Putamen (tissue), 1 donor: ENCODE results near the gene BRD3OS.
"Not testable (repeated sequence)": the region's sequence is repeated elsewhere in the genome, so short reads cannot be mapped to it uniquely, and the experiment has no call there.

ENCODE experiments used
- DNase-seq: peaks from one replicate; pipeline ENCODE4 v3.0.0-alpha.2; 2016; ENCODE audit warnings: low spot score

The BRD3OS gene

DNA sequence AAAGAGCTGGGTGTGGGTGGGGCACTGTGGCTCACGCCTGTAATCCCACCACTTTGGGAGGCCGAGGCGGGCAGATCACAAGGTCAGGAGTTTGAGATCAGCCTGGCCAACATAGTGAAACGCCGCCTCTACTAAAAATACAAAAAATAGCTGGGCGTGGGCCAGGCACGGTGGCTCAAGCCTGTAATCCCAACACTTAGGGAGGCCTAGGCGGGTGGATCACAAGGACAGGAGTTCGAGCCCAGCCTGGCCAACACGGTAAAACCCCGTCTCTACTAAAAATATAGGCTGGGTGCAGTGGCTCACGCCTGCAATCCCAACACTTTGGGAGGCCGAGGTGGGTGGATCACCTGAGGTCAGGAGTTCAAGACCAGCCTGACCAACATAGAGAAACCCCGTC lies 36.5 kb upstream of the BRD3OS start:
- DNase-seq = not testable (repeated sequence)

DNA sequence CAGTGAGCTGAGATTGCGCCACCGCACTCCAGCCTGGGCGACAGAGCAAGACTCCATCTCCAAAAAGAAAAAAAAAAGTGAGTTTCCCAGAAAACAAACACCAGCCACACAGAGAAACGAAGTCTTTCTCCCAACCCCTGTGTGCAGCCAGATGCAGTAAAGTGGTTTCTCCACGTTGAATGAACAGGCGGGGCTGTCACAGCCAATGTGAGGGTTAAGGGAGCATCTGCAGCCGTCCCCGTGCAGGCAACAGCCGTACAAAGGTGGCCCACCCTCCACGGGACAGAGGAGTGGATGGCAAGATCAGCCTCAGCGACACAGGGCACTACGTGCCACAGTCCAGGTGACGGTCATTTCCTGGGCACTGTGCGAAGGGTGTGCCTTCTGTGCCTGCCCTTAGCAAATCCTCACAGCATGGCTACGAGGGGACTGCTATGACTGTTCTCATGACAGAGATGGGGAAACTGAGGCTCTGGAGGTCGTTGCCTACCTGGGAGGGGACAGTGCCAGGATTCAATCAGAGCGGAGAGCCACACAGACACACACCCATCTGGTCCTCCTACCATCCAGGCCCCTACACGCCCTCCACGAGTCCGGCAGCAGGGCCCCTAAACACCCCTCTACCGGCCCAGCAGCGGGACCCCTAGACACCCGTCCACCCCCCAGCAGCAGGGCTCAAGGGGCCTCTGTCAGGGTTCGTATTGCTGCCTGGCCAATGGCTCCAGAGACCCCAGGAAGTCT lies 35.5 kb upstream of the BRD3OS start:
- no peak for DNase-seq

DNA sequence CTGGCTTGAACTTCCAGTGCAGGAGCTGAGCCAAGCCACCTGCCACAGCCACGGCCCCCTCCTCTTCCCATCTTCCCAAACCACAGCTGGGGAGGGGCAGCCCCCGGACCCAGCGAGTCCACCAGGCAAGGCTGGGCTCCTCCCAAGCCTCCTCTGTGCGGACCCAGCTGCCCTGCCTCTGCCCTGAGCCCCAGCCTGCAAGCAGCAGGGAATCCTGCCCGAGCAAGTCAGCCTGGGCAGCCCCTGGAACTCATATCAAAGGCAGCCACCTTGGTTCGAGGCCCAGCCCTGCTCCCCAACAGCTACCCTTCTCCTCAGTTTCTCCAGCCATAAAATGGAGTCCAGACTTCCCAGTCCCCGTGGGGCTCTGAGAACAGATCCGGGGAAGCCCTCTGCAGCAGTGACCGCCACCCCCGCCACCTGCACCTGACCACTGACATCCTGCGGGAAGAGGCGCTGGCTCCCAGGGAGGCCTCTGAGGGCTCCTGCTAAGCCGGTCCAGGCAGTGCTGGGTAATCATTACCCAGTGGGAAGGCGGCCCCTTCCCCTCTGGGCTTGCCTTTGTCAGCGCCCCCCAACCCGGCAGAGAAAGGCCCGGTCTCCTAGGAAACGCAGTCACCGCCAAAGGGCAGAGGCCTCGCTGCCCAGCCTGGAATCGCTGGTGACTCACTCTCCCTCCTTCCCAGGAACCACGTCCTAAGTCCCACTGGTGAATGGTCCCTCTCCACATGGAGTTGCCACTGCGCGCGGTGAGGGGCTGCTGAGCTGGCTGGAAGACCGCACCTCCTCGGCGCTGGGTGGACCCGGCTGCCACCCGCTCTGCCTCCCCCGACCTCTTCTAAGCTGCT lies 34.7 kb upstream of the BRD3OS start:
- DNase-seq = no peak

- no peak for DNase-seq
These were observed 33.9 kb upstream of the BRD3OS start for GRCh38 chr9:133991214-133991921.

- no peak for DNase-seq
These were observed 33.1 kb upstream of the BRD3OS start, which contains the start of gene VAV2 for GRCh38 chr9:133991964-133992779. TSS of gene VAV2 (minus strand) at chr9:133992324. CDS start at chr9:133992278, 46 bp downstream.

DNA sequence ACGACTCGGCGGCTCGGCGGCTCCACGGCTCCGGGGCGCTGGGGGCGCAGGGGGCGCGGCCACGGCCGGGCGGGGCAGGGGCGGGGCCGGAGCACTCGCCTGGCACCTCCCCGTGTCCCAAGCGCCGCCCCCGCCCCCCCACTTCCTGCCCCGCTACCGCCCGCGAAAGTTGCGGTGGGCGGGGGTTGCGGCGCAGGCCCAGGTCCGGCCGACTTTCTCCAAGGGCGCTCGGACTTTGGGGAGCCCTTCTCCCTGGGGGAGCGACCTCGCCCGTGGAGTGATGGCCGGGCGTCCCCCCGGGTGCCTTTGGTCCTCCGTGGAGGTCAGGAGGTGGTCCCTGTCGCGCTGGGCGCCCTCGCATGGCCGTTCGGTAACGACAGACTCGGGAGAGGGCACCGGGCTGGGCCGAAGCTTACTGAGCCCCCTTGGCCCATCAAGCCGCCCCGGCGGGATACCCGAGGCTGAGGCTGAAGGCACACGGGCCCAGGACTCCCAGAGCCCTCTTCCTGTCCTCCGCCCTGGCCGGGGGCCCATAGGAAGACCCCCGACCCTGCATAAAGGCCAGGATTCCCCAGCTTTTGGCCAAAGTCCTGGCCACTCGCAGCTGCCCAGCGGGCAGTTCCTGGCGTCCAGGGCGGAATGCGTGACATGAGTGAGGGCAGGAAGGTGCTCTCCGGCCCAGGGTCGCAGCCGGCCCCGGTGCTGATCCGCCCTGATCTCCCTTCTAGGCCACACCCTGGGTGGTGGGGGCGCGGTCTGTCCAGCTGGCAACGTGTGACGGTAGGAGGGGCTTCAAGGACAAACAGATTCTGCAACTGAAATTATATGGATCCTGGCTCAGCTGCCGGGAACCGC lies 32.3 kb upstream of the BRD3OS start:
- DNase-seq = no peak

DNA sequence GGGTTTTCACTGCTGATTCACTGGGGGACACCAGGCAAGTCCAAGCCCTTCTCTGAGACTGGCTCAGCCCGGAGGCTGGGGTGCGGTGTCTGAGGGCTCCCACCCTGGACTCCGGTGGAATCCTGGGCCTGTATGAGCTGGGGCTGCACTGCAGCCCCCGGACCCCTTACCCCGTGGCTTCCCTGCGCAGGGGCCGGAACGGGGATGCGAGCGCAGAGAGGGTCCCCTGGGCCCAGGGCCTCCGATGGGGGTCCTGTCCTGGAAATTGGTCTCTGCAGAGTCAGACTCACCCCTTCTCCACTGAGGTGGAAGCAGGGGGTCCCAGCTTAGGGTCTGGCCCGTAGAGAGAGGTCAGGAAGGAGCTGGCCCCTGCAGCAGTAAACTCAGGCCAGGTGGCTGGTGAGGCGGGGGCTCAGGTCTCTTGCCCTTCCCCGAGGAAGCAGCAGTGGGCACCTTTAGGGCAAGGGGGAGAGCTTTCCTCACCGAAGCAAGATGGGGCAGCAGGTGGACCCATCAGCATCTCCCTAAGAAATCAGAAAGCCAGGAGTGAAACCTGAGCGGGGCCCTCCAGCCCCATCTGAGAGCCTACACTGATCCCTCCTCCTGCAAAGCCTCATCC lies 31.5 kb upstream of the BRD3OS start:
- DNase-seq = no peak

- peak; percentile 50 for DNase-seq
These were observed 30.8 kb upstream of the BRD3OS start for GRCh38 chr9:133994353-133995011.

DNA sequence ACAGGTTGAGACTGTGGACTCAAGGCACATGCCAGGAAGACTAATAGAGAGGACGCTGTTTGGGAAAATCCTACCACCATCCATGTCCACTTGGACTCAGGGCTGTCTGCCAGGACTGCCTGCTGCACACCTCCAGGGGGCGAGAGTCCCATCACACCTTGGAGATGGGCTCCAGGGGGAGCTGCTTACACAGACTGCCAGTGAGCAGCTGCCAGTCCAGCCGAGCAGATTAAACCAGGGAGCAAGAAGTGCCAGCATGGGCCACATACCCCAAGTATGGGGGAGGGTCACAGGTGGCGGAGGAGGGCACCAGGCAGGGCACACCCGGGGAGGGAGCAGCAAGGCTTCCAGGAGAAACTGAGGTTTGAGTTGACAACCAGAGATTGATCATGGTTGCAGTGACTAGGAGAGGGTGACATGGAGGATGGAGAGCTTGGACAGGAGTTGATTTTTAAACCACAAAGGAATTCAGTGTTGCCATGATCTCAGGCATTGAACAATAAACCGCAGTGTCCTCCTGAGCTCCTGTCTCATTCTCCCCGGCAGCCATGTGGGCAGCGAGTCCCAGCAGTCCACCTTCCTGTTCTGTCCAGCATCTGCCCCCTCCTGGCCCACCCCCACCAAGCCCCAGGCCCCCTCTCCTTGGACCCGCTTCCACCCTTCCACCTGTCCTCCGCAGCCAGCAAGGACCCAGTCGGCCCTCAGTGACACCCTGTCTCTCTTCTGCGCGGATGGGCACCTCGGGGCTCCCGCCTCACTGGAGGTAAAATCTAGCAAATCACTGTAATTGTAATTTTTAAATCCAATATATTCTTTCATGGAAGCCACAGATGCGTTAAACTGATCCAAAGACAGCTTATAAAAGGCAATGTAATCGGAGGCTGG lies 30.0 kb upstream of the BRD3OS start:
- DNase-seq = no peak

GRCh38 chr9:133996531-133997520 lies 28.5 kb upstream of the BRD3OS start:
- peak; percentile 24 for DNase-seq

- no peak for DNase-seq
These were observed 27.7 kb upstream of the BRD3OS start for GRCh38 chr9:133997584-133997983.

DNA sequence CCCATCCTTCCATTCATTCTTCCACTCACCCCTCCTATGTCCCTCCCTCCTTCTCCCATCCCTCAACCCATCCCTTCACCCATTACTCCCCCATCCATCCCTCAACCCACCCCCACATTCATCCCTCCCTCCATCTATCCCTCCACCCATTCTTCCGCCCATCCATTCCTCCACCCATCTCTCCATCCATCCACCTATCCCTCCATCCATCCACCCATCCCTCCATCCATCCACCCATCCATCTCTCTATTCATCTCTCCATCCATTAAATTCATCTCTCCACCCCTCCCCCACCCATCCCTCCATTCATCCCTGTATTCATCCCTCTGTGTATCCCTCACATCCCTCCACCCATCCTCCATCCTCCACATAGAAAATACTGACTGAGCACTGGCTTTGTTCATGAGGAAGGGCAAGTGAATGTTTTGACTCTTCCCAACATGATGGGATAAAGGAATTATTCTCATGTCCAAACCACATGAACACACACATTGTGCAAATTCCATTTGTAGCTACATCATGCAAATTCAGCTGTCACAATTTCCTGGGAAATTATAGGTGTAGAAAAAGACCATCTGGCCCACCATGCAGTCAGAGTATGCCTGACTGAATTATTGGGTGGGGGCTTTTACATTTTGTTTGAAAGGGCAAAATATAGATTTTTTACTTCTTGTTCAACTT lies 26.2 kb upstream of the BRD3OS start:
- DNase-seq = no peak

GRCh38 chr9:133999851-134000265 lies 25.4 kb upstream of the BRD3OS start:
- no peak for DNase-seq

GRCh38 chr9:134002796-134003195 lies 22.5 kb upstream of the BRD3OS start:
- no peak for DNase-seq

- no peak for DNase-seq
These were observed 22.0 kb upstream of the BRD3OS start for GRCh38 chr9:134003237-134003636.

DNA sequence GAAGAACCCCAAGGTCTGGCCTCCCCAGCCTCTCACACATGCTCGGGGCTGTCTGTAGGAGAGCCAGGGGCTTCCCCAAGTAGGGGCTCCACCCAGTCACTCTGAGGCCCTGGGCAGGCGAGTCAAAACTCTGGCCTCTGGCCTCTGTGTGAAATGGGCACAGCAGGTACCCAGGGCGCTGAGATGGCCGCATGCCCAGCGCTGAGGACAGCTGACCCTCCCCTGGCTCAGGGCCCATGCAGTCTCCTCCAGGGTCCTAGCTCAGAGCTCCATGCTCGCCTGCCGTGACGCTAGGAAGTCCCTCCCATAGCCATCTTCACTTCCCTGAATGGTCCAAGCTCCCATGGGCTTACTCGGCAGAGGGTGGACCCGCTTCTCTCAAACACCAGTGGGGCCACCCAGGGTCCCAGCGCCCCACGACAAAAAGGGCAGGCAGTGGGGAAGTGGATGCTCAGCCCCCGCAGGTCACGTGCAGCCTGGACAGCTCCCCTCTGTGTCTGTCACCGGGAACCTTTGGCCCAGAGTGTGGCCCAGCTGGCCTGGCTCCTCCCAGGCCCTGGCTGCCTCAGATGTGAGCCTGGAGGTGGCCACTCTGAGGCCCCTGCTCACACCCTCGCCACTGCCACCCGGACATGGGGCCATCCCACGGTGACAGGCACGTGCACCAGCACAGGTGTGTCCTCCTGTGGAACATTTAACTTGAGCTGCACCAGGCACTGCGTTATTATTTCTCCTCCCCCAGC lies 21.0 kb upstream of the BRD3OS start:
- no peak for DNase-seq
